SK-N-SH treated with all-trans-retinoic acid at 6 μM for 48 hours (cell line): ENCODE measurements around the gene SMOC2.

Experiments
- ATAC-seq: fragments of 200-7000 bp; cut with Tn5 transposase; 3 replicates; pipeline ENCODE4 v1.9.1; 2020; ENCODE audit warnings: mild to moderate bottlenecking, moderate library complexity
- ARNTL ChIP-seq: fragments of 450-650 bp; formaldehyde crosslinking; IDR thresholded peaks from 2 replicates; pipeline ENCODE4 v1.5.0; 2020; ENCODE audit warnings: low read depth, mild to moderate bottlenecking, moderate library complexity, borderline replicate concordance
- BACH2 ChIP-seq: fragments of 250-450 bp; sonication (Bioruptor Pico); IDR thresholded peaks from 2 replicates; pipeline ENCODE4 v1.9.0; 2021; ENCODE audit warnings: mild to moderate bottlenecking, borderline replicate concordance
- ESRRG ChIP-seq: fragments of 250-450 bp; sonication (Bioruptor Pico); IDR thresholded peaks from 2 replicates; pipeline ENCODE4 v1.6.1; 2021; ENCODE audit warnings: mild to moderate bottlenecking
- GLIS3 ChIP-seq: fragments of 250-450 bp; sonication (Bioruptor Pico); IDR thresholded peaks from 2 replicates; pipeline ENCODE4 v1.5.0; 2020; ENCODE audit warnings: mild to moderate bottlenecking, moderate library complexity
- ISL1 ChIP-seq: fragments of 250-450 bp; sonication (Bioruptor Pico); IDR thresholded peaks from 2 replicates; pipeline ENCODE4 v2.1.2; 2022; ENCODE audit warnings: mild to moderate bottlenecking, moderate library complexity
- OSR1 ChIP-seq: fragments of 250-450 bp; sonication (Bioruptor Pico); IDR thresholded peaks from 2 replicates; pipeline ENCODE4 v1.8.0; 2022; ENCODE audit warnings: moderate library complexity, mild to moderate bottlenecking, inconsistent platforms
- PPARA ChIP-seq: fragments of 250-450 bp; sonication (Bioruptor Pico); IDR thresholded peaks from 2 replicates; pipeline ENCODE4 v1.5.0; 2020; ENCODE audit warnings: mild to moderate bottlenecking, borderline replicate concordance
- RARB ChIP-seq: fragments of 250-450 bp; sonication (Bioruptor Pico); IDR thresholded peaks from 2 replicates; pipeline ENCODE4 v1.8.0; 2021; ENCODE audit warnings: mild to moderate bottlenecking, moderate library complexity
- SNAI2 ChIP-seq: fragments of 250-450 bp; sonication (Bioruptor Pico); IDR thresholded peaks from 2 replicates; pipeline ENCODE4 v1.5.0; 2020; ENCODE audit warnings: mild to moderate bottlenecking, moderate library complexity
- TCF4 ChIP-seq: fragments of 250-450 bp; sonication (Bioruptor Pico); IDR thresholded peaks from 2 replicates; pipeline ENCODE4 v1.8.0; 2021; ENCODE audit warnings: mild to moderate bottlenecking, moderate library complexity, borderline replicate concordance
- TOX ChIP-seq: fragments of 250-450 bp; sonication (Bioruptor Pico); IDR thresholded peaks from 2 replicates; pipeline ENCODE4 v1.8.0; 2021; ENCODE audit warnings: mild to moderate bottlenecking, moderate library complexity, borderline replicate concordance
- ZC3H10 ChIP-seq: fragments of 250-450 bp; sonication (Bioruptor Pico); IDR thresholded peaks from 2 replicates; pipeline ENCODE4 v1.5.1; 2021; ENCODE audit warnings: mild to moderate bottlenecking, moderate library complexity
- ZFP3 ChIP-seq: fragments of 250-450 bp; sonication (Bioruptor Pico); IDR thresholded peaks from 2 replicates; pipeline ENCODE4 v1.5.0; 2020; ENCODE audit warnings: mild to moderate bottlenecking, moderate library complexity
- ZFP30 ChIP-seq: fragments of 450-650 bp; formaldehyde crosslinking; IDR thresholded peaks from 2 replicates; pipeline ENCODE4 v1.5.0; 2022; ENCODE audit warnings: mild to moderate bottlenecking, moderate library complexity
- ZNF565 ChIP-seq: fragments of 450-650 bp; formaldehyde crosslinking; conservative IDR thresholded peaks from 2 replicates; pipeline ENCODE4 v1.5.0; 2020; ENCODE audit warnings: low read depth, mild to moderate bottlenecking, moderate library complexity
- ZNF70 ChIP-seq: fragments of 450-650 bp; formaldehyde crosslinking; IDR thresholded peaks from 2 replicates; pipeline ENCODE4 v1.5.0; 2020; ENCODE audit warnings: mild to moderate bottlenecking, moderate library complexity
- ZNF8 ChIP-seq: fragments of 450-650 bp; formaldehyde crosslinking; IDR thresholded peaks from 2 replicates; pipeline ENCODE4 v1.5.0; 2020; ENCODE audit warnings: mild to moderate bottlenecking, moderate library complexity
- TF ChIP-seq, protein P1 (sequence below): fragments of 250-450 bp; sonication (Bioruptor Pico); IDR thresholded peaks from 2 replicates; pipeline ENCODE4 v1.8.0; 2021; ENCODE audit warnings: low read depth, mild to moderate bottlenecking, moderate library complexity, borderline replicate concordance
- TF ChIP-seq, protein P2 (sequence below): fragments of 250-450 bp; sonication (Bioruptor Pico); IDR thresholded peaks from 2 replicates; pipeline ENCODE4 v1.5.1; 2020; ENCODE audit warnings: low read depth, mild to moderate bottlenecking, moderate library complexity
- TF ChIP-seq, protein P3 (sequence below): fragments of 250-450 bp; sonication (Bioruptor Pico); IDR thresholded peaks from 2 replicates; pipeline ENCODE4 v1.8.0; 2020; ENCODE audit warnings: mild to moderate bottlenecking, moderate library complexity, borderline replicate concordance
- TF ChIP-seq, protein P4 (sequence below): fragments of 250-450 bp; sonication (Bioruptor Pico); IDR thresholded peaks from 2 replicates; pipeline ENCODE4 v1.5.0; 2020; ENCODE audit warnings: mild to moderate bottlenecking, moderate library complexity

The SMOC2 gene

DNA sequence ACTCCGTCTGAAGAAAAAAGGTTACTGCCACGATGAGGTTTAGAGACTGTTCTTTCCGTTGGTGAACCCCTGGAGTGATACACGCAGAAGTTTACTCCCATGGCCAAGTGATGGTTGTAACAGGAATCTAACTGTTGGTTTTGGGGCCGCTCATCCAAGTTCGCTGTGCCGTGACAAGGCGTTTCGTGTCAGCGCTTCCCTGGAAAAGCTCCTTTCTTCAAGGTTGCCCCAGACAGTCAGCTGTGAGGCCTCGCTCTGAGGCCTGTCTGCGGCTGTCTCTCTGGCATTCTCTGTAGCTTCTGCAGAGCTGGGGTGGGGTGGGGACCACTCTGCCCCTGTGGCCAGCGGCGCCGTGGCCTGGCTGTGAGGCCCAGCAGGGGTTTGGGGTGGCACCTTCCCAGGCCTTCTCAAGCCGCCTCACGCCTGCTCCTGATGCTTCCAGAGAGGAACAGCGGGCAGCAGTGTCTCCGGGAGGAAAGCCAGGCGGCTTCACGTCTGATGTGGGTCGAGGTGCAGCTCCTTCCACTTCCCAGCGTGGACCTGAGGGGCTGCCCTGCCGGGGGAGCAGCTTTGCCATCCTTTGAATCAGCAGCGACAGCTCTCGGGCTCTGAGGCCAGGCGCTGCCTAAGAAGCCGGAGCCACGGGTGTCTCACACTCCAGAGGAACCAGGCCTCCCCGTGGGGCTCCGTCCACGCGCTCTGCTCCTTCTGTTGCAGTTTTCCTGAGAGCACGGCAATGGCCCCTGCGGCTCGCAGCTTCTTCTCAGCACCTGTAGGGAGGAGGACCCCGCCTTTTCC, 76.2 kb downstream of the SMOC2 start:
- no peak for ATAC-seq
- TF ChIP-seq PPARA (no peak), ZFP30 (no peak), TOX (CRISPR knock-in tag) (no peak), ZC3H10 (CRISPR knock-in tag) (no peak), ARNTL (CRISPR knock-in tag) (no peak), SNAI2 (no peak), GLIS3 (CRISPR knock-in tag) (no peak)
- TF ChIP-seq, all 23 proteins: peak for 0

DNA sequence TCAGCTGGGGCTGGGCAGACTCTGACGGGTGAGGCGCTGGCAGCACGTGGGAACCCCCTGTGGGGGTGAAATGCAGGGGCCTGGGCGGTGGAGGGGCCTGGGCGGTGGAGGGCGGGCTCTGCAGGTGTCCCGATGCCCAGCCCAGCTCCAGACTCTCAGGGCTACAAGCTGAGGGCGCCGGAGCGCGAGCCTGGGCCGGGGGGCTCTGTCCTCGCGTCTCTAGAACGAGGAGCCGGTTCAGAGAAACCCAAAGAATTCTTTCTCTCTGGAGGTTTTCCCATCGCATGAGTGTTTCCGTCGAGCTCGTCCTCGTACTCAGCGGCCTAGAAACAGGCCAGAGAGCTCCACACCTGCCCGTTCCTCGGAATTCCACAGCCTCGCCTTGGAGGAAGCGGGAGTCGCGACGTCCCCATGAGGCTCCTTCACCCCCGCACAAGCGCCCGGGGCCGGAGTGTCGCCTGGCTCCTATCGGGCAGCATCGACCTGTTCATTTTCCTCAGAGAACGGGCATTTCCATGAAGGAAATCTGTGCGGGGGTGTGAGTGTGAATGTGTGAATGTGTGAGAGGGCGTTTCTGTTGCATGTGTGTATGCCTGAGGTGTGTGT, 76.9 kb downstream of the SMOC2 start:
- TF ChIP-seq, protein P1, sequence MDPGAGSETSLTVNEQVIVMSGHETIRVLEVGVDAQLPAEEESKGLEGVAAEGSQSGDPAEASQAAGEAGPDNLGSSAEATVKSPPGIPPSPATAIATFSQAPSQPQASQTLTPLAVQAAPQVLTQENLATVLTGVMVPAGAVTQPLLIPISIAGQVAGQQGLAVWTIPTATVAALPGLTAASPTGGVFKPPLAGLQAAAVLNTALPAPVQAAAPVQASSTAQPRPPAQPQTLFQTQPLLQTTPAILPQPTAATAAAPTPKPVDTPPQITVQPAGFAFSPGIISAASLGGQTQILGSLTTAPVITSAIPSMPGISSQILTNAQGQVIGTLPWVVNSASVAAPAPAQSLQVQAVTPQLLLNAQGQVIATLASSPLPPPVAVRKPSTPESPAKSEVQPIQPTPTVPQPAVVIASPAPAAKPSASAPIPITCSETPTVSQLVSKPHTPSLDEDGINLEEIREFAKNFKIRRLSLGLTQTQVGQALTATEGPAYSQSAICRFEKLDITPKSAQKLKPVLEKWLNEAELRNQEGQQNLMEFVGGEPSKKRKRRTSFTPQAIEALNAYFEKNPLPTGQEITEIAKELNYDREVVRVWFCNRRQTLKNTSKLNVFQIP (CRISPR knock-in tag): no peak
- TF ChIP-seq ARNTL (CRISPR knock-in tag) (no peak), RARB (no peak), ZNF8 (CRISPR knock-in tag) (no peak), ZNF70 (no peak), TCF4 (no peak), ZFP30 (no peak), ISL1 (no peak), GLIS3 (CRISPR knock-in tag) (no peak)

DNA sequence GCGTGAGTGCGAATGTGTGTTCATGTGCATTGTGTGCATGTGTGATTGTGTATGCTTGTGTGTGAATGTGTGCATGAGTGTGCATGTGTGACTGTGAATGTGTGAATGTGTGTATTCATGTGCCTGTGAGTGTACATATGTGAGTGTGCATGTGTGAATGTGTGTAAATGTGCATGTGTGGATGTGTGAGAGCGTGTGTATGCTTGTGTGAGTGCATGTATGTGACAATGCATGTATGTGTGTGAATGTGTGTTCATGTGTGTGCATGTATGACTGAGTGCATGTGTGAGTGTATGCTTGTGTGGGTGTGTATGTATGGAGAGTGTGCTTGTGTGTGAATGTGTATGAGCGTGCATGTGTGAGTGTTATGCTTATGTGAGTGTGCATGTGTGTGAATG, 77.4 kb downstream of the SMOC2 start:
- TF ChIP-seq ZFP30 (no peak), ARNTL (CRISPR knock-in tag) (no peak), ZNF70 (no peak), BACH2 (CRISPR knock-in tag) (no peak), PPARA (no peak), ZNF8 (CRISPR knock-in tag) (no peak), ZC3H10 (CRISPR knock-in tag) (no peak), TOX (CRISPR knock-in tag) (no peak), ZFP3 (CRISPR knock-in tag) (no peak), SNAI2 (no peak), ISL1 (no peak), TCF4 (no peak), ESRRG (CRISPR knock-in tag) (no peak), OSR1 (CRISPR knock-in tag) (no peak)
- TF ChIP-seq, protein P1 (CRISPR knock-in tag): no peak
- TF ChIP-seq, protein P2, sequence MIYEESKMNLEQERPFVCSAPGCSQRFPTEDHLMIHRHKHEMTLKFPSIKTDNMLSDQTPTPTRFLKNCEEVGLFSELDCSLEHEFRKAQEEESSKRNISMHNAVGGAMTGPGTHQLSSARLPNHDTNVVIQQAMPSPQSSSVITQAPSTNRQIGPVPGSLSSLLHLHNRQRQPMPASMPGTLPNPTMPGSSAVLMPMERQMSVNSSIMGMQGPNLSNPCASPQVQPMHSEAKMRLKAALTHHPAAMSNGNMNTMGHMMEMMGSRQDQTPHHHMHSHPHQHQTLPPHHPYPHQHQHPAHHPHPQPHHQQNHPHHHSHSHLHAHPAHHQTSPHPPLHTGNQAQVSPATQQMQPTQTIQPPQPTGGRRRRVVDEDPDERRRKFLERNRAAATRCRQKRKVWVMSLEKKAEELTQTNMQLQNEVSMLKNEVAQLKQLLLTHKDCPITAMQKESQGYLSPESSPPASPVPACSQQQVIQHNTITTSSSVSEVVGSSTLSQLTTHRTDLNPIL: no peak
- TF ChIP-seq, protein P3, sequence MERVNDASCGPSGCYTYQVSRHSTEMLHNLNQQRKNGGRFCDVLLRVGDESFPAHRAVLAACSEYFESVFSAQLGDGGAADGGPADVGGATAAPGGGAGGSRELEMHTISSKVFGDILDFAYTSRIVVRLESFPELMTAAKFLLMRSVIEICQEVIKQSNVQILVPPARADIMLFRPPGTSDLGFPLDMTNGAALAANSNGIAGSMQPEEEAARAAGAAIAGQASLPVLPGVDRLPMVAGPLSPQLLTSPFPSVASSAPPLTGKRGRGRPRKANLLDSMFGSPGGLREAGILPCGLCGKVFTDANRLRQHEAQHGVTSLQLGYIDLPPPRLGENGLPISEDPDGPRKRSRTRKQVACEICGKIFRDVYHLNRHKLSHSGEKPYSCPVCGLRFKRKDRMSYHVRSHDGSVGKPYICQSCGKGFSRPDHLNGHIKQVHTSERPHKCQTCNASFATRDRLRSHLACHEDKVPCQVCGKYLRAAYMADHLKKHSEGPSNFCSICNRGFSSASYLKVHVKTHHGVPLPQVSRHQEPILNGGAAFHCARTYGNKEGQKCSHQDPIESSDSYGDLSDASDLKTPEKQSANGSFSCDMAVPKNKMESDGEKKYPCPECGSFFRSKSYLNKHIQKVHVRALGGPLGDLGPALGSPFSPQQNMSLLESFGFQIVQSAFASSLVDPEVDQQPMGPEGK (CRISPR knock-in tag): no peak
- ATAC-seq: no peak

More for the DNA sequence above, 76.9 kb downstream of the SMOC2 start:
- no peak for ATAC-seq

DNA sequence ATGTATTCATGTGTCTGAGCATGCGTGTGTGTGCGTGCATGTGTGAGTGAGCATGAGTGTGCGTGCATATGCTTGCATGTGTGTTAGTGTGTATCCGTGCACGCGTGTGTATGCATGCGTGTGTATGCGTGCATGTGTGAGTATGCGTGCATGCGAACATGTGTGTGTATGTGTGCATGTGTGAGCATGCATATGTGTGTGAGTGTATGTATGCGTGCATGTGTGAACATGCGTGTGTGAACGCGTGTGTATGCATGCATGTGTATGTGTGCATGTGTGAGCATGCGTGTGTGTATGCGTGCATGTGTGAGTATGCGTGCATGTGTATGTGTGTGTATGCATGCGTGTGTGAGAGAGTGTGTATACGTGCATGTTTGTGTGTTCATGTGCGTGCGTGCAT, 77.9 kb downstream of the SMOC2 start:
- ATAC-seq: no peak
- TF ChIP-seq BACH2 (CRISPR knock-in tag): no peak
- TF ChIP-seq TOX (CRISPR knock-in tag): no peak
- TF ChIP-seq ZNF565 (CRISPR knock-in tag): no peak
- TF ChIP-seq ZFP30: no peak
- TF ChIP-seq RARB: no peak
- no peak for TF ChIP-seq ARNTL (CRISPR knock-in tag)
- TF ChIP-seq, protein P2: no peak
- no peak for TF ChIP-seq ISL1
- no peak for TF ChIP-seq ZC3H10 (CRISPR knock-in tag)
- no peak for TF ChIP-seq GLIS3 (CRISPR knock-in tag)
- TF ChIP-seq TCF4: no peak
- TF ChIP-seq, protein P4, sequence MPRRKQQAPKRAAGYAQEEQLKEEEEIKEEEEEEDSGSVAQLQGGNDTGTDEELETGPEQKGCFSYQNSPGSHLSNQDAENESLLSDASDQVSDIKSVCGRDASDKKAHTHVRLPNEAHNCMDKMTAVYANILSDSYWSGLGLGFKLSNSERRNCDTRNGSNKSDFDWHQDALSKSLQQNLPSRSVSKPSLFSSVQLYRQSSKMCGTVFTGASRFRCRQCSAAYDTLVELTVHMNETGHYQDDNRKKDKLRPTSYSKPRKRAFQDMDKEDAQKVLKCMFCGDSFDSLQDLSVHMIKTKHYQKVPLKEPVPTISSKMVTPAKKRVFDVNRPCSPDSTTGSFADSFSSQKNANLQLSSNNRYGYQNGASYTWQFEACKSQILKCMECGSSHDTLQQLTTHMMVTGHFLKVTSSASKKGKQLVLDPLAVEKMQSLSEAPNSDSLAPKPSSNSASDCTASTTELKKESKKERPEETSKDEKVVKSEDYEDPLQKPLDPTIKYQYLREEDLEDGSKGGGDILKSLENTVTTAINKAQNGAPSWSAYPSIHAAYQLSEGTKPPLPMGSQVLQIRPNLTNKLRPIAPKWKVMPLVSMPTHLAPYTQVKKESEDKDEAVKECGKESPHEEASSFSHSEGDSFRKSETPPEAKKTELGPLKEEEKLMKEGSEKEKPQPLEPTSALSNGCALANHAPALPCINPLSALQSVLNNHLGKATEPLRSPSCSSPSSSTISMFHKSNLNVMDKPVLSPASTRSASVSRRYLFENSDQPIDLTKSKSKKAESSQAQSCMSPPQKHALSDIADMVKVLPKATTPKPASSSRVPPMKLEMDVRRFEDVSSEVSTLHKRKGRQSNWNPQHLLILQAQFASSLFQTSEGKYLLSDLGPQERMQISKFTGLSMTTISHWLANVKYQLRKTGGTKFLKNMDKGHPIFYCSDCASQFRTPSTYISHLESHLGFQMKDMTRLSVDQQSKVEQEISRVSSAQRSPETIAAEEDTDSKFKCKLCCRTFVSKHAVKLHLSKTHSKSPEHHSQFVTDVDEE (CRISPR knock-in tag): no peak
- no peak for TF ChIP-seq ESRRG (CRISPR knock-in tag)
- no peak for TF ChIP-seq OSR1 (CRISPR knock-in tag)
- TF ChIP-seq ZNF8 (CRISPR knock-in tag): no peak
